HG03060 (cell line): ENCODE measurements around the gene DCTPP1.

ENCODE experiments used
- ATAC-seq: cut with Tn5 transposase; IDR thresholded peaks from one replicate; pipeline ENCODE4 v1.9.1; 2021; ENCODE audit warnings: low read depth, moderate number of reproducible peaks; ENCODE audit not compliant: unreplicated experiment

Gene DCTPP1

DNA sequence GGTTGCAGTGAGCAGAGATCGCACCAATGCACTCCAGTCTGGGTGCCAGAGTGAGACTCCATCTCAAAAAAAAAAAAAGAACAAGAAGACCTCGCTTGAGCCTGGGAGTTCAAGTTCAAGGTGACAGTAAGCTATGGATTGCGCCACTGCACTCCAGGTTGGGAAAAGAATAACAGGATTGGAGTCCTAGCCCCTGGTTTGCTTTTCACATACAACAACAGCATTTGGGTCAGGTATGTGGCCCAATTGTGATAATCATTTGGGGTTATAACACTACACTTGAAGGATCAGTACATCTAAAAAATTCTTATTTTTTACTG is 19.2 kb upstream of the DCTPP1 start:
- no peak for ATAC-seq

DNA sequence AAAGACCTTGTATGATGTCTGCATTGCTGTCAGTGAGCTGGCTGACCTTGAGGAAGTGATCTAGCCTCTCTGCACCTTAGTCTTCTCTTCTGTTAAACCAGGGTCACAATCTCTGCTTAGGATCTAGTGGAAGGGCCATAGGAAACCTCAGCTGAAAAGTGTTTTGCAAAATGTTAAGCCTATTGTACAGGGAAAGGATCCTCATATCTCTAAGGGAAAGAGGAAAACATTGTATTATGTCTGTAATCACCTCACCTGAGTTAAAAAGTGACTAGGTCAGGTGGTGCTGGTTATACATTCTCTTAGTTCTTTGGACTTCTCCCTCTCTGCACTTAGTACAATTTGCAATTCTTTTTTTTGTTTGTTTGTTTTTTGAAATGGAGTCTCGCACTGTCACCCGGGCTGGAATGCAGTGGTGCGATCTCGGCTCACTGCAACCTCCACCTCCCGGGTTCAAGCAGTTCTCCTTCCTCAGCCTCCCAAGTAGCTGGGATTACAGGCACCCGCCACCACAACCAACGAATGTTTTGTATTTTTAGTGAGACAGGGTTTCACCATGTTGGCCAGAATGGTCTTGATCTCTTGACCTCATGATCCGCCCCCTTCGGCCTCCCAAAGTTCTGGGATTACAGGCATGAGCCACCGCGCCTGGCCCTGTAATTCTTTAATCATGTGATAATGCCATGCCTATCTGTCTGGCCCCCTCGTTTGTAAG is 17.8 kb upstream of the DCTPP1 start:
- no peak for ATAC-seq

DNA sequence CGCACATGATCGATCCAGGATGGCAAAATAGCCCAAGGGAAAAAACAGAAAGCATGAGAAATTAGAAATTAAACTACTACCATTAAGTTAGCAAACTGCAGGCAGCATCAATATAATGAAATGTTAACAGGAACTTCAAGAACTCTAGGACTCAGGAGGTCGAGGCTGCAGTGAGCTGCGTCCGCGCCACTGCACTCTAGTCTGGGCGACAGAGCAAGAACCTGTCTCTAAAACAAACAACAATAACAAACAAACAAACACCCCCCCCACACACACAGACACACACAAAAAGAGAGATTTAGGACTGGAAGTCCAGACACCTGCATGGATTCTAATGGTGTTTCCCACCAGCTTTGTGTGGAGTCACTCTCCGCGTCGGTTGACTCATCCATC is 16.4 kb upstream of the DCTPP1 start:
- no peak for ATAC-seq

DNA sequence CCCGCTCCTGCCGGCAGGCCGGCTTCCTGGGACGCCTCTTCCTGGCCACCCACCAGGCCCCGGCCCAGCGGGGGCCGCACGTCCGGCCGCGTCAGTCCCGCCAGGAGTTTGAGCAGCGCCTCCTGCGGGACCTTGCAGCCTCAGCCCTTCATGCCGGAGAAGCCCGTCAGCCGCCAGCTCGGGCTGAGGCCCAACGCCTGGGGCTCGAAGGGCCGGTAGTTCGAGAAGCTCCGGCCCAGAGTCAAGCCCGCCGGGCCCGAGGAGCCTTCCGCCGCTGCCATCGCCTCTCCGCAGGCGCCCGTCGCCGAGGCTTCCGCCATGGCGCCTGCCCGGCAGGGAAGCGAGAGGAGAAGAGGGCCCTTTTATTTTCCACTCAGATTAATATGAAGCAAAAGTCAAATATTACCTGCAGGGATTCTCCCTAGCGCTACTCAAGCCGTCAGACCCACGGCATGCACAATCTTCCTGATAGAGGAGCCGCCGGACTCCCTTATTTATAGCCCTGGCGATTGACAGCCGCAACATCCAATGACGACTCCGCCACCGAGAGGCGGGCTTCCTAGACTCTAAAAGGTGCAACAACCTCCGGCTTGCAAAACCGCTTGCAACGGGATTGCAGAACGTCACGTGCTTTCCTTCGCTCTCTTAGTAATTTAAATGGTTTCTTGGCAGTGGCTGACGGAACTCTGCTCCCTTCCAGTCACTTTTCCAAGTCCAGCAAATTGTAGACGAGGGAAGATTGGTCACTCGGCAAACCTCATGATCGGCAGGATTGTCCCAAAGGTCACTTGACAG is 15.8 kb upstream of the DCTPP1 start, which contains the start of gene SEPHS2:
TSS of gene SEPHS2 (minus strand) at position 467 of the 795 bp plus-strand sequence. CDS start at position 320, 147 bp downstream.
- ATAC-seq: peak; percentile 44

DNA sequence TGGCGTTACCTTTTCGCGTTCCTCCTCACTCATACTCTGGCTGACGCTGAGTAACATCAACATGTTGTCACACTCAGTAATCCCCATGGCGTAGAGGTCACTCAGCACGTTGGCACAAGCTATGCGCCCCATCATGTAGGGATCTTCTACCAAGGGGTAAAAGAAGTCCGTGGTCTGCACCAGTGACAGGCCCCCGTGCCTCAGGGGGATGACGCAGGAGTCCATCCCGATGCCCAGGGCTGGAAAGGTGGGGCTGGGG is 15.2 kb upstream of the DCTPP1 start:
- no peak for ATAC-seq

DNA sequence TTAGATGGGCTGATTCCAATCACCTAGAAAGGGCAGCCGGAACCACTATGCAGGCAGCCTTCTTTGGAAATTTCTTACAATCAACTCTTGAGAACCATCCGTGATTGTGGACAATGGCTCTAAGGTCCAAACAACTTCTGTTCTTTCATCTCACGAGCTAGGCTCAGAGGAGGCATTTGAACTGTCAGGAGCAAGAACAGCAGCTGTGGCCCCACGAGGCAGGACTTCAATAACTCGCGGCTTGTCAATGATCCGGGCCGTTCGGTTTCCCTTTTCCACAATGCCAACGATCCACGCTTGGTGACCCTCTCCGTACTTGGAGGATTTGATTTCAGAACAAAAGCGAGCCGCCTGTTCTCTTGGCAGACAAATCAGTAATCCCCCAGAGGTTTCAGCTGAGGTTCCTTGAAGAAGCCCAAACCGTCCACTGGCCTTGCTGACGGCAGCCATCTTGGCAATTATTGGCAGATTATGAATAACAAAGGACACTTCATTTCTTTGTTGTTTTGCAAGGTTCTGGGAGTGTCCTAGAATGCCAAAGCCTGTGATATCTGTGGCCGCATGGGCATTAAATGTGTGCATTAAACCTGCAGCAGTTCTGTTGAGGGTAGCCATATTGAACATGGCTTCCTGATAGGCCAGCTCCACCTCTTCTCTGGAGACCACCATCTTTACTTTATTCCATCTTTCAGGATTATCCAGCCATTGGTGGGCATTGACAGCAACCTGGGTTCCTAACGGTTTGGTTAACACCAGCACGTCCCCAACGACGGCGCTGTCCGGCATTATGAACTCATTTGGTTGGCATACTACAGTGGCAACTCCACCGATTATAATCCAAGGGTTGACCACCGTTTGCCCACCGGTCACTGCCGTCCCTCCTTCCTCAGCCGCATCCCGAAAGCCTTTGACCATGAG is 14.7 kb upstream of the DCTPP1 start:
- ATAC-seq: no peak

DNA sequence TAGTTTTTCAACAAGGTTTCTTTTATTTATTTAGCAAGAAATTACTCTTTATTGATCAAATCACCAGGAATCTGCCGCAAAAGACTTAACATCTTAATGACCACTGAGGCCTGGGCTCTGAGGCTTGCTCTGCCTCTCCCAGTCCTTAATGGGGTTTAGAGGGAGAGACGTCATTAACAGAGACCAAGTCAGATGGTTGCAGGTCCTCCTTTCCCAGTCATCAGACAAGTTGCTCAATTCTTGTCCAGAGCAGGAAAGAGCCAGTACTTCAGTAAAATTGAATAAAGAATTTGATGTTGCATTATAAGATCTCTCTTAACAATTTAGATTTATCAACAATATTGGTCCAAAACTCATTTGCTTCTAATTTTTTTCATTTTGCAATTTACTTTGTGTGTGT is 13.8 kb upstream of the DCTPP1 start:
- no peak for ATAC-seq

DNA sequence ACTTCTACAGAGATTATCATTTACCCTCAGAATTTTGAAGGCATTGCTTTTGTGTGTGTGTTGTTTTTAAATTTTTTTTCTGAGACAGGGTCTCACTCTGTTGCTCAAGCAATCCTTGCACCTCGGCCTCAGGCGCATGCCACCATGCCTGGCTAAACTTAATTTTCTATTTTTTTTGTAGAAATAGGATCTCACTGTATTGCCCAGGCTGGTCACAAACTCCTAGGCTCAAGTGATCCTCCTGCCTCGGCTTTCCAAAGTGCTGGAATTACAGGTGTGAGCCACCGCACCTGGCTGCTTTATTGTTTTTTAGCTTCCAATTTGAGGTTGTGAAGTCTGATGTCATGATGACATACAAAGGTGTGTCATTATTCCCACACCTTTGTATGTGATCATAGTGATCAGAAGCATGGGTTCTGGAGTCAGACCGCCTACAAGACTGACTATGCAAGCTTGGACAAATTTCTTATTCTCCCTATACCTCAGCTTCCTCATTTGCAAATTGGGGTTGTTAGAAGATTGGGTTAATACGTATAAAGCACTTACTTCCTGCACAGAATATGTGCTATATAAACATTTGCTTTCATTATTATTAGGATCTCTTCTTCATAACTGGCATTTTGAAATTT is 10.0 kb upstream of the DCTPP1 start:
- no peak for ATAC-seq

DNA sequence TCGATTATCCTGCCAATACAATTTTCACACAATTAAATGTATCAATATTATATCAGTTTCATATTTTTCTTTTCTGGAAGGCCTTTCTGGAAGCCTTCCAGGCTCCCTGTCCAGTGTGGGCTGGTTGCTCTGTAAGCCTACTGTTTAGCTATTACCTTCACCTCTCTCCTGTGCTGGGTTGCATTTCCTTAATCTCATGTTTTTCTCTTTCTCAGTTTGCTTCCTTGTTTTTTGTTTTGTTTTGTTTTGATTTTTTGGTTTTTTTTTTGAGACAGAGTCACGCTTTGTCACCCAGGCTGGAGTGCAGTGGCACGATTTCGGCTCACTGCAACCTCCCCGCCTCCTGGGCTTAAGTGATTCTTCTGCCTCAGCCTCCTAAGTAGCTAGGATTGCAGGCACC is 9.0 kb upstream of the DCTPP1 start:
- no peak for ATAC-seq

DNA sequence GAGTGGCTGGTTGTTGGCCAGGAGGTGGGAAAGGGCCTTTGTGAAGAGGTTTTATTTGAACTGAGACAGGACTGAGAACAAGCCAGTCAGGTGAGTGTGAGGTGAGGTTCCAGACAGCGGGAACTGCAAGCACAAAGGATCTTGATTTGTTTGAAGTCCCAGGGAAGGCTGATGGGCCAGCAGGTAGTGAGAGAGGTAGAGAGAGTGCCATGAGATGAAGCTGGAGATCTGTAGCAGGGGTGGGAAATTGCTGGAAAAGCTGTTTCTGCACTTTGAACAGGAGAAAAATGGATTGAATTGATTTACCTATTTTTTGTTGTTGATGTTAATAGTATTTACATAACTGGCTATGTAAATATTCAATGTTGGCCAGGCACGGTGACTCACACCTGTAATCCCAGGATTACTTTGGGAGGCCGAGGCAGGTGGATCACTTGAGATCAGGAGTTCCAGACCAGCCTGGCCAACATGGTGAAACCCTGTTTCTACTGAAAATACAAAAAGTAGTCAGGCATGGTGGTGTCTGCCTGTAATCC is 7.7 kb upstream of the DCTPP1 start:
- ATAC-seq: no peak

DNA sequence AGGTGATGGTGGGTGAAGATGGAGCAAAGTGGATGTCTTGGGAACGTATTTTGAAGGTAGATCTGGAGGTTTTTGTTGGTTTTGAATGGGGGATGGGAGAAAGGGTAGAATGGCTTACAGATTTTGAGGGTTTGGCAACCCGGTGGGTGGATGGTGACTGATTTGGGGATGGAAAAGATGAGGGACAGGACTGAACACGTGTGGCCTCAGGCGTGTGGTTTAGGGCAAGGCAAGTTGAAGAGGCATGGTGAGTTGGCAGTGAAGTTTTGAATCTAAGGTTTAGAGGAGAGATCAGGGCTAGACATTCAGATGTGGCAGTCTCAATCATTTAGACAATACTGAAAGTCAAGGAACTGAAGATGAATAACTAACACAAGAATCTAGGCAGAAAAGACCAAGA is 5.0 kb upstream of the DCTPP1 start:
- no peak for ATAC-seq

DNA sequence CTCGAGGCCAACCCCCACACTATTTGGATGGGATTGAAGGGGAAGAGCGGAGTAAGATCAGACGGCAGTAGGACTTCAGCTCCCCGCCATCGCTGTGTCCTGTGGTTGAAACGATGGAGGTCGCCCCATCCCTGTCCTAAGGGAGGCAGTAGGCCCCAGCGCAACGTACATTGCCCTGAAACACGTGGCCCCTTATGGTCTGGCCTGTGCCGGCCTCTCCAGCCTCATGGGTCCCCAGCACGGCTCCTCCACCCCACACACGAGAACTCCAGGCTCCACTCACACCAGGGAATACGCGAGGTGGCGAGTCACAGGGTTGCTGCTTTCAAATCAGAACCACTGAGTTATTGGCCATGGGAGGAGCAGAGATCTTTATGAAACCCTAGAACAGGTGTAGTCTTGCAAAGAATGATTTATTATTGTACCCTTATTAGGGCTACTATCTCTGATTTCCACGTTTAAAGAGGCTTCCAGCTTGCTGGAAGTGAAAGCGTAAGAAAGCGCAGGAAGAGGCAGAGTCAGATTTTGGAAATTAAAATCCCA is 669 bp upstream of the DCTPP1 start:
- ATAC-seq: peak; percentile 5

DNA sequence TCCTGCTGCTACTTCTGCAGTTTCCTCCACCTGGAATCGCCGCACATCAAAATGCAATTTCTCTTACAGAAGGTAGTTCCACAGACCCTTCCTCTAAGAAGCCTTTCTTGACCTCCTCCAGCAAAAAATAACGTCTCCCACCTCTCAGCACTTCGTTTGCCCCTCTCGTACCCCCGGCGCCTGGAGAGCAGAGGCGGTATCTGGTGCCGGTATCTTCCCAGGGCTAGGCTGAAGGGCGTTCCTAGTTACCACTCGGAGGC is 482 bp downstream of the DCTPP1 start:
- no peak for ATAC-seq

DNA sequence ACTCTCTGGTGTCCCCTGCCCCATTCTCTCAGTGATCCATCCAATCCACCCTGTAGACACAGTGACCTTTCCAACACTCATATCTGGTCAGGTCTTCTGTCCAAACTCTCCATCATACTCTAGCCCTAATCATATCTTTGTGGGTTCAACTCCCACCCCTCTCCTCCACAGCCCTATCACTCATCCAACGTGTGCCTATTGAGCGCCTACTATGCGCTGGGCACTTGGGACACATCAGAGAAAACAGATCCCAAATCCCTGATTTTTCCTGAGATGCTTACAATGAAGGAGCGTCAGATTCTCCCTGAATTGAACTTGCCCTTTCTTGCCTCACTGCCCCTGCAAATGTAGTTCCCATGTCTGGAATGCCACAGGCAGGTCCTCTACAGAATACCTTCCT is 1.8 kb downstream of the DCTPP1 start:
- no peak for ATAC-seq

DNA sequence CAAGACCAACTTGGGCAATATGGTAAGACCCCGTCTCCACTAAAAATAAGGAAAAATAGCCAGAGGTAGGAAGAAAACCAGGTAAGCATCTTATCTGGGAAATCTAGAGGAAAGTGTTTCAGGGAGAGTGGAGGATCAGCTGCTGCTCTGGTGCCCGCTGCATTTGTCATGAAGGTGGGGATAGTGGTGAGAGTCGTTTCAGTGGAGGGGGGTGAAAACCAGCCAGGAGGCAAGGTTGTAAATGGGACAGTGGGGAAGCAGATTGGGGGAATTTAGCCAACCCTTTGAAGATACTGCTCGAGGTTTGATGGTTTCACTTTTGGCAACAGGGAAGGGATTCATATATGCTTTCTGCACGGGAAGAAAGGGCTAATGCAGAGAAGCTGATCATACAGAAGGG is 8.8 kb downstream of the DCTPP1 start:
- ATAC-seq: no peak

DNA sequence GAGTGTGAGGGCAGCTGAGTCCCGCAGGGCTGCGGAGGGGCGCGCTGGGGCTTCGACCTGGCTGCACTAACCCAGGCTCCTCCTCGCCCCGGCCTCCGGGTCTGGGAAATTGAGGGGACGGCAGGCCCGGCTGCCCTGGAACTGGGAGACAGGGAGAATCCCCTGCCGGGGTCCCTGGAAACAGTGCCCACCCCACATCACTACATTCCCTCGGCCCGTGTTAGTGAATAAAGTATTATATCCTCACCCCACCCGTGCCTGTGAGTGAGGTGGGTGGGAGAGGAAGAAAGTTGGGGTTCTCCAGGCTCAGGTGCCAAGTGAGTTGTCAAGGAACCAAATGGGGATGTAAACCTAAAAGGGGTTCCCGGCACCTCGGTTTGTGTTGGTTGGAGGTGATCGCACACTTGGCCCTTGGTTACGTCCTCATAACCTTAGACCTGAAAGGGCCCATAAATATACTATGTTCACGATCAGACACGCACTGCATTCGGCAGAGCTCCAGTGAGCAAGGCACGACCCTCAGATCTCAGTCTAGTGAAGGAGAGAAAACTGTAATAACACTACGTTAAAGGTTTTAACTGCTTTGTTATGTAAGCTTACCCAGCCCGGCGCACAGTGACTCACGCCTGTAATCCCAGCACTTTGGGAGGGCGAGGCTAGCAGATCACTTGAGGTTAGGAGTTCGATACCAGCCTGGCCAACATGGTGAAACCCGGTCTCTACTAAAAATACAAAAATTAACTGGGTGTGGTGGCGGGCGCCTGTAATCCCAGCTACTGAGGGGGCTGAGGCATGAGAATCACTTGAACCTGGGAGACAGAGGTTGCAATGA is 11.3 kb downstream of the DCTPP1 start:
- ATAC-seq: no peak

DNA sequence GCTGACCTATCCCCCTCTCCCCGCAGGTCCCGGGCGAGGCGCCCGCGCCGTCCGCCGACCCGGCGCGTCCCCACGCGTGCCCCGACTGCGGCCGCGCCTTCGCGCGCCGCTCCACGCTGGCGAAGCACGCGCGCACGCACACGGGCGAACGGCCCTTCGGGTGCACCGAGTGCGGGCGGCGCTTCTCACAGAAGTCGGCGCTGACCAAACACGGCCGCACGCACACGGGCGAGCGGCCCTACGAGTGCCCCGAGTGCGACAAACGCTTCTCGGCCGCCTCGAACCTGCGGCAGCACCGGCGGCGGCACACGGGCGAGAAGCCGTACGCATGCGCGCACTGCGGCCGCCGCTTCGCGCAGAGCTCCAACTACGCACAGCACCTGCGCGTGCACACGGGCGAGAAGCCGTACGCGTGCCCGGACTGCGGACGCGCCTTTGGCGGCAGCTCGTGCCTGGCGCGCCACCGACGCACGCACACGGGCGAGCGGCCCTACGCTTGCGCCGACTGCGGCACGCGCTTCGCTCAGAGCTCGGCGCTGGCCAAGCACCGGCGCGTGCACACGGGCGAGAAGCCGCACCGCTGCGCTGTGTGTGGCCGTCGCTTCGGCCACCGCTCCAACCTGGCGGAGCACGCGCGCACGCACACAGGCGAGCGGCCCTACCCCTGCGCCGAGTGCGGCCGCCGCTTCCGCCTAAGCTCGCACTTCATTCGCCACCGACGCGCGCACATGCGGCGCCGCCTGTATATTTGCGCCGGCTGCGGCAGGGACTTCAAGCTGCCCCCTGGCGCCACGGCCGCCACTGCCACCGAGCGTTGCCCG is 12.1 kb downstream of the DCTPP1 start:
- peak; percentile 55 for ATAC-seq

DNA sequence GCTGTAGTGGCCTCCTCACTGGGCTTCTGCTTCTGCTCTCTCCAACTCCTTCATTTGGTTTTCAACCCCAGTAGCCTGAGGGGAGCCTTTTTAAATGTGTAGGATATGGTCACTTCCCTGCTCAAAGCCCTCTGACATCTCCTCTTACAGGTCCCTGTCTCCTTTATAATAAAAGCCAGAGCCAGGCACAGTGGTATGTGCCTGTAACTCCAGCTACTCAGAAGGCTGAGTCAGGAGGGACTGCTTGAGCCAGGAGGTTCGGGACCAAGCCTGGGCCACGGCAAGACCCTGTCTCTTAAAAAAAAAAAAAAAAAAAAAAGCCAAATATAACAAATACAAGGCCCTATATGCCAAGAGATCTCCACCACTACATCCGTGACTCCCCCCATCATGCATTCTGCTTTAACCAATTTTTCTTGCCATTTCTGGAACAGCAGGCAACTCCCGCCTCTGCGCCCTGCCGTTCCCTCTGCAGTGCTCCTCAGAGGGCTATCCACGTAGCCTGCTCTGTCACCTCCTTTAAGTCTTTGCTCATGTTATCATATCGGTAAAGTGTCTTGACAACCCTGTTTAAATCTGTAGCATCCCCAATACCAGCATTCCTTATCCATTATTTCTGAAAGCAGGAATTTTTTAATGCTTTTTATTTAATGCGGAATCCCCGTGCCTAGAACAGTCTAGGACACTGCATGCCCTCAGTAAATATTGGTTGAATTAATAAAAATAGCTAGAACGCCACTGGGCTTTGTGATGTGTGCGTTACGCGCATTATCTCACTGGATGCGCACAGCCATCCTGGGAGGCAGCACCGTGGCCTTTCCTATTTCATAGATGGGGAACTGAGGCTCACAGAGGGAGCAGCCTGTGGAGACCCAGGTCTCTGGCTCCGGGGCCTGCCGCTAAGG is 13.0 kb downstream of the DCTPP1 start:
- no peak for ATAC-seq
